Activated CD4-positive, alpha-beta T cell treated with anti-CD3 and anti-CD28 coated beads, Interleukin-2, Interleukin-4, amounts not matched to agents 100 ng/mL and 50 ng/mL, durations not matched to agents 16 hours and 8 hours (primary cell): ENCODE measurements around the gene SCAMP1.
"Not testable (repeated sequence)": the region's sequence is repeated elsewhere in the genome, so short reads cannot be mapped to it uniquely, and the experiment has no call there.

Source experiments
- DNase-seq: peaks from one replicate; pipeline ENCODE4 v3.0.0-alpha.2; 2020; ENCODE audit warnings: low spot score

The SCAMP1 gene

DNA sequence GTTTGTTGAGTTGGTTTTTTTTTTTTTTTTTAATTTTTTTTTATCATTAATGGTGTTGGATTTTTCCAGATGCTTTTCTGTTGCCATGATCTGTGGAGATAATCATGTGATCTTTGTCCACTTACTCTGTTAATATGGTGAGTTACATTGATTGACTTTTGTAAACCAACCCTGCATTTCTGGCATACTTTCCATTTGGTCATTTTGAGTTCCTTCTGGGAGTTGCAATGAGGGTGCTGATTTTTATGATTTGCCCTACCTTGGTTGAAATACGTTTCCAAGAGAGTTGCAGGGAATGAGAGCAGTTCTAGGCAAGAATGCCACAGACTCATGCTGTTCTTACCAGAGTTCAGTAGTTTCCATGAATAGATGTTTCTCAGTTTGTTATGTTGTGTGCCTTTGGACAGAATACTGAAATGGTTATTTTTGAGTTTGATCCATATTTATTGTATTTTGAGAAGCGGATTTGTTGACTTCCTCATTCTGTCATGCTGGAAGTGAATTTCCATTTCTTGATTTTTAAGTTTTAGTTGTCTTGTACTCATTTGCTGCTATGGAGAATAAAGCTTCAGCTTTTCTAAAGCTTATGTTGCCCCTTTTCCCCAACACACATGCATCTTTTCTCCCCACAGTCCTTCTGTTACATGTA, 69.0 kb downstream of the SCAMP1 start:
- no peak for DNase-seq

DNA sequence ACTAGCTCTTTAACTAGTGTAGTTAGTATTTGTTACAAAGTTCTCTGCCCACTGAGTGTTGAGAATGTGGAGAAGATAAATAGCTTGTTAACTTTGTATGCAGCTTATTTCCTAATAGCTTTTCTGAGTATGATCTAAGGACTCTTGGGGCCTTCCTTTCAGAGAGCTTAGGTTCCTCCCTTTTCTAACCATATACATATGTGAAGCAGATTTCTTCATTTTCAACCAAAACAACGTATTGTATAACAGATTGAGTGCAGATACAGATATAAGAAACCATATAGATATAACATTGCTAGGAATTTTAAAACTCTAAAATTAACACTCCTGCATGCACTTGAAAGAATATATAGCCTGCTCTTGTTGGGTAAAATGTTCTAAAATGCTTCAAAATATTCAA, 70.4 kb downstream of the SCAMP1 start:
- no peak for DNase-seq

DNA sequence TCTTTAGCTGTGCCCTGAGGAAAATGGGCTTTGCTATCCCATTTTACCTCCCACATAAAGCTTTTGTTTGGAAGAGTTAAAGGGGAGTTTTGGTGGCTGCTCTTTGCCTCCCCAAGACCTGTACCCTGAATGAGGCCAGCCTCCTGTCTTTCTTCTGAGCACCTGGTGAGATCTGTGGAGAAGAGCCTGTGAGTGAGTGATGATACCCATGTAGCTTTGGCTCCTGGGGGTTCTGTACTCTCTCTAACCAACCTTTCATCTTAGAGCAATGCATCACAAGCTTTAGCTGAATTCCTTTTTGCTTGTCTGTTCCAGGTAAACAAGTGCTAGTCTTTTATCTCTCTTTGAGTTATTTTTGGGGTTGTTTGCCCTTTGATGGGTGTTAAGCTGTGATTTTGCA, 73.6 kb downstream of the SCAMP1 start:
- DNase-seq, result no peak

DNA sequence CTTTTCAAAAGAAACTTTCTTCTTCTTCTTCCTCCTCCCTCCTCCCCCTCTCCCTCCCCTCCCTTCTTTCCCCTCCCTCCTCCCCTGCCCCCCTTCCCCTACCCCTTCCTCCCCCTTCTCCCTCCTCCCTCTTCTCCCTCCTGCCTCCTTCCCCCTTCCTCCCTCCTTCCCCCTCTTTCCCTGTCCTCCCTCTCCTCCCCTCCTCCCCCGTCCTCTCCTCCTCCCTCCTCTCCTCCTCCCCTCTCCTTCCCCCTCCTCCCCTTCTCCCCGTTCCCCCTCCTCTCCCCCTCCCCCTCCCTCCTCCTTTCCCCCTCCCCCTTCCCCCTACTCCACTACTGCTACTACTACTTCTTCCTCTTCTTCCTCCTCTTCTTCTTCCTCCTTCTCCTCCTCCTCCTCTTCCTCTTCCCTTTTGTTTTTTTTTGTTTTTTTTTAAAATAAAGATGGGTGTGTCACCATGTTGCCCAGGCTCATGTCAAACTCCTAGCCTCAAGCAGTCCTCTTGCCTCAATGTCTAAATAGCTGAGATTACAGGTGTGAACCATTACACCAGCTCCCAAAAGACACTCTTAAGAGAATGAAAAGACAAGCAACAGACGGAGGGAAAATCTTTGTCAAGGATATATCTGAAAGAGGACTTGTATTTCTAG, 87.5 kb downstream of the SCAMP1 start:
- DNase-seq, result no peak

DNA sequence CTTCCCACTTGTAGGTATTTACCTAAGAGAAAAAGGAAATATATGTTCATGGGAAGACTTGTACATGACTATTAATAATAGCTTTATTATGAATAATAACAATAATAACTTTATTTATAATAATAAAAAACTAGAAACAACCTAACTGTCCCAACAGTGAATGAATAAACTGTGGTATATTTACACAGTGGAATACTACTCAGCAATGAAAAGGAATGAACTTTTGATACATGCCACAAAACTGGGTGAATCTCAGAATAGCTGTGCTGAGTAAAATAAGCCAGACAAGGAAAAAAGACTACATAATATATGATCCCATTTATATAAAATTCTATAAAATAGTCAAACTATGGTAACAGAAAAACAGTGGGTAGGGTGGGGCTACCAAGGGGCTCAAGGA, 88.7 kb downstream of the SCAMP1 start:
- no peak for DNase-seq

DNA sequence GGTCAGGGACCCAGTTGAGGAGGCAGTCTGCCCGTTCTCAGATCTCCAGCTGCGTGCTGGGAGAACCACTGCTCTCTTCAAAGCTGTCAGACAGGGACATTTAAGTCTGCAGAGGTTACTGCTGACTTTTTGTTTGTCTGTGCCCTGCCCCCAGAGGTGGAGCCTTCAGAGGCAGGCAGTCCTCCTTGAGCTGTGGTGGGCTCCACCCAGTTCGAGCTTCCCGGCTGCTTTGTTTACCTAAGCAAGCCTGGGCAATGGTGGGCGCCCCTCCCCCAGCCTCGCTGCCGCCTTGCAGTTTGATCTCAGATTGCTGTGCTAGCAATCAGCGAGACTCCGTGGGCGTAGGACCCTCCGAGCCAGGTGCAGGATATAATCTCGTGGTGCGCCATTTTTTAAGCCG, 97.1 kb downstream of the SCAMP1 start:
- DNase-seq, result not testable (repeated sequence)

DNA sequence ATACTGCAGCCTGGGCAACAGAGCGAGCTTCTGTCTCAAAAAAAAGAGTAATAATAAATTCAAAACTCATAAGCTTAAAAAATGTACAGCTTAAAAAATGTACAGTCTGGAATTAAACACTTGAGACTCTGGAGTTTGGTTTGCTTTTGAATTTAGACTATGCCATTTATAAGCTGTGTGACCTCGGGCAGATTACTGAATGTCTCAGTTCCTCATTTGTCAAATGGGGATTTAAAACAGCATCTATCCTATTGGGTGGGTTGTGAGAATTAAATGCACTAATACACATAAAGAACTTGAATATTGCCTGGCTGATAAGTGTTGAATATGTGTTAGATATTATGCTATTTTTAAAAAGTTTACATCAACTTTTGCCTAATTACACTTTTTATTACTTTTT, 98.4 kb downstream of the SCAMP1 start:
- no peak for DNase-seq

DNA sequence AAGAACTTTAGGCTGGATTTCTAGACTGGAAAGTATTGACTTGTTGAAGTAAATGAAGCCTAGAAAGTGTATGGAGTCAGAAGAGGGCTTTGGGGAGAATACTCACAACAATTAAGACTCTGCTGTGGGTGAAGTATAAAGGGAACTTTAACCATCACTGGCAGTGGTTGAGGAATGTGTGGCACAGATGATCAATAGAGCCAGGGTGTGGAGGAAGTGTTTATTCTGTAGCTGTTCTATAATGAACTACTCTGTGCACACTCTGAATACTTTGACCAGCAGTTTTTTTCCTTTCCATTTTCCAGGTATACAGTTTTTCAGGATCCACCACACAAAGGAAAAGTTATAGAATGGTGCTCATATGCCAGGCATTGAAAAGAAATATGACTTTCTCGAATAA, 106.7 kb downstream of the SCAMP1 start:
- no peak for DNase-seq

DNA sequence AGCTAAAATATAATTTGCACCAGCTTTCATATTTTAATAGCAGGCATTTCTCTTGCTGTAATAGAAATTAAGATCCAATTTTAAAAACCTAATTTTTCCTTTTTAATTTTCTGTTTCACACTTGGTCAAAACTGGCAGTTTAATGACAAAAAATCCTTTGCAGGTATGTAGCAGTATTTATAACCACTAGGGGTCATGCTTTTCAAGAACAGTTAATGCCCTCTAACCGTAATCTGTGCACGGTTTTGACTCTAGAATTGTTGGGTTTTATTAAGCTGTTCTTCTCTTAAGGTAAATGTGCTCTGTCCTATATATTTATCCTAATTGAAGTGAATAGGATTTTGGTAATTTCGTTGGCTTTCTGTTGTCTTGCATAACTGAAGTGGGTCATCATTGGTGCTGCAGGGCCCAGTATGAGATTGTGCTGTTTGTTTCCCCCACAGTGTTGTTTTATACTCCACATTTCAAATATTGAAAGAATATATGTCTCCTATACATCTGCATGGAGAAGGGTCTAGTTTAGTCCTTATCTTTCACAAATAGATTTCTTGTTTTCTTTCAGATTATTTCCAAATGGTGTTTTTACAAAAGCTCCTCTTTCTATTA, 107.4 kb downstream of the SCAMP1 start:
- DNase-seq, result peak; percentile 32

DNA sequence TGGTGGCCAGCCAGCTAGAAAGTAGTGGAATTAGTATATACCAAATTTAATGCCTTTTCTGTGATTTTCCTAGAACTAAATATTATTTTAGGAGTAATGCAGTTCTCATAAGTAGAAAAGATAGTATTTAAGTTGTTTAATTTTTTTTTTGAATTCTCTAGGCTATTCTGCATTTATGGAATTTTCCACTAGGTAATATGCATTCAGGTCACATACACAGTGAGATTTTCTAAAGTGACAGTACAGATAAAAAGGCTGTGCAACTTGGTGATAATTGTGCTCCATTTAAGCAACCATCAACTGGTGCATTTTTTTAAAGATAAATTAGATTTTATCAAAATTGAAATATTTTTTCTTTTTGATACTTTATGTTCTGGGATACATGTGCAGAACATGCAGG, 111.5 kb downstream of the SCAMP1 start:
- no peak for DNase-seq

DNA sequence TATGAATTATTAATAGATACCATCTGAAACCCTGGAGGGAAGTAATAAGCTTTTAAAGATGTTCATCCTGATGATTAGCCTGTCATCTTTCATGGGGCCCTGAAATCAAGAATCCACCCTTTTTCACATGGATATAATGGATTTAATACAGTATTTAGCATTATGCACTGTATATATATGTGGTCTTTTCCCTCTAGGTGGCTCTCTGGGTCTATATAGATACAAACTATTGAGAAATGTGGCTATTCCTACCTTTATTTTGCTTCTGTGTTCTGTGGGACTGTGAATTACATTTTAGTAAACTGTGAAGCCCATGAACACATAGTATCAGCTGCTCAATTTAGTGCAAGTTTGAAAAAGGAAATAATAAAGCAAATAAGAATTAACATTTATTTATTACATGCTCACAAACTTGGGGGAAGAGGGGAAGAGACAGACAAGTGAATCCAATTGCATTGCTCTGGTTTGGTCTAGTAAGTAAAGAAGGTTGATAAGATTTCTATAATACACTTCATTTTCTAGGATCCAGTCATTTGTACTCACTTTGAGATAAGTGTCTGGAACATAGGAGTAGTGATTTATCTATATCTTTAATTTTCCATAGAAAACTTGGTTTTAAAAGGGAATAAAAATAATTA, 112.2 kb downstream of the SCAMP1 start:
- no peak for DNase-seq

DNA sequence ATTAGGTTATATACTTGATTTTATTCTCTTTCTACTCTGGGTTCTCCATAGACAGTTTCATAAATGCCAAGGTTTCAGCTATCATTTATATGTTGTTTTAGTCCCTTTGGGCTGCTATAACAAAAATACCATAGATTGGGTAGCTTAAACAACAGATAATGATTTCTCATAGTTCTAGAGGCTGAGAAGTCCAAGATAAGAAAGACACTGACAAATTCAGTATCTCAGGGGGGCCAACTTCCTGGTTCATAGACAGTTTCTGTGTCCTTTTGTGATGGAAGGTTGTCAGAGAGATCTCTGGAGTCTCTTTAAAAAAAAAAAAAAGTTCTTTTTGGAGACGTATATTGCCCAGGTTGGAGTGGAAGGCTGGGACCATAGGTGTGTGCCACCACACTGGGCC, 113.3 kb downstream of the SCAMP1 start:
- DNase-seq, result no peak

DNA sequence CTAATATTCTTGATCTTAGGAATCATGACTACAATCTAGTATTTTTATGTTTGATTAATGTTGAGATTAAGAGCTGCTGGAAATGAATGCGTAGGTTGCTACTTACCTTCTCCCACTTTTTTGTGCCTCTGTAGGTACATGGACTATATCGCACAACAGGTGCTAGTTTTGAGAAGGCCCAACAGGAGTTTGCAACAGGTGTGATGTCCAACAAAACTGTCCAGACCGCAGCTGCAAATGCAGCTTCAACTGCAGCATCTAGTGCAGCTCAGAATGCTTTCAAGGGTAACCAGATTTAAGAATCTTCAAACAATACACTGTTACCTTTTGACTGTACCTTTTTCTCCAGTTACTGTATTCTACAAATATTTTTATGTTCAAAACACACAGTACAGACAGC, 115.0 kb downstream of the SCAMP1 start:
- no peak for DNase-seq

DNA sequence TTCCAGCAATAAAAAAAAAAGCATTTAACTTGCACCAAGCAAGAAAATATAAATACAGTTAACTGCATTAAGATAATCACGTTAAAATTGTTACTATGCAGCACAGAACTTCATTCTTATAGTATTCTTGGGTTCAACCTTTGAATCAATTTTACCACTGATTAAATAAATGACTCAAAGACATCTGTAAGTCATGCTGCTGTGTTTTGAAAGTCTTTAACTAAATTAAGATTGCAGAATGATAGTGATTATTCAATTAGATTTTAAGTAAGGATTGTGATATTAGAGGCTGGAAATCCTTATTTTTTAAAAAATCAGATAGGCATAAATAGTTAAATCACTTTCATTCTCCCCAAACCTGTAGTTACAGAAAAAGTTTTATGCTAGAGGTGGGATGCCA, 116.4 kb downstream of the SCAMP1 start:
- no peak for DNase-seq

DNA sequence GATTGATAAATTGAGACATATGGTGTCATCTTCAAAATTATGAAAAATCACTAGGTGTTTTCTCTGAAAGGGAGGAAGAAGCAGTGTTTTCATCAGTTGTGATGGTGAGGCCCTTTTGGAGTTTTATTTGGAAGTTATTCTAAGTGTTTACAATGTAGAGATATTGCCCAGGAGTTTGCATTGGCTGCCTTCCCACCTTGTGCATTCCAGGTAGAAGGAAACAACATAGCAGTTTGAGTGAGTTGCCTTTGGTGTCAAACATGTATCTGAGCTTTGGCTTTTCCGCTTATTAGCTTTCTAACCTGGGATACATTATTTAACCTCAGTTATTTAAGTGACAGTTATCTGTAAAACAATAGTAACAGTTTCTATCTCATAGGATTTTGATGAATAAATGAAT, 122.5 kb downstream of the SCAMP1 start:
- no peak for DNase-seq

DNA sequence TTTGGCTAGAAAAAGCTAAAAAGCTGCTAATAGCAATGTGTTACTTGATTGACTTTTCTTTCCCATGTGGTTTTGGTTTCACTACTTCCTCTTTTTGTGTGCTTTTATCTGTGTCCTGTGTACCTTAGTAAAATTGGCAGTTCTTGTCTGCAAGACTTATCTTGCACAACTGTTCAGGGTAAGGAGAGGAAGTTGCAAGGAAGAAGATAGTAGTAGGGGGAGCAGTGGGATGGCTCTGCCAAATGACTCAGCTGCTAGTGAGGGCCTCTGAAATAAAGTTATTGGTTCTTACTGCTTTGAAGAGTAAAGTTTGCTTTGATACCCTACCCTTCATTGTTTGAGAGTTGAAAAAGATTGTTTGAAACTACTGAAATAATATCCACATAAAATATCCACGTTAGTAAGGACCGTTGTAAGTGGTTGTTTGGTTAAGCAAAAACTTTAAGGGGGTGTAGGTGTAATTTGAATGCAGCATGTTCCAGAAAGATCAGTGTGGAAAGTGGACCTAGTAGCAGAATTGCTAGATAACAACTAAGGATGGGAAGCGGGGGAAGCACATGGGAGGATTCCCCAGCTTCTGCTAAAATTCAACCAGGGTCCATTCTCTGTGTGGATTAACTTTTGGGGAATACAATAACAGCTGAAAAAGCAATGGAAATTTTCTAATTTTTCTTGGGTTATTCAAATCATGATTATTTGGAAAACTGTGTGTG, 123.5 kb downstream of the SCAMP1 start:
- DNase-seq, result peak; percentile 4

DNA sequence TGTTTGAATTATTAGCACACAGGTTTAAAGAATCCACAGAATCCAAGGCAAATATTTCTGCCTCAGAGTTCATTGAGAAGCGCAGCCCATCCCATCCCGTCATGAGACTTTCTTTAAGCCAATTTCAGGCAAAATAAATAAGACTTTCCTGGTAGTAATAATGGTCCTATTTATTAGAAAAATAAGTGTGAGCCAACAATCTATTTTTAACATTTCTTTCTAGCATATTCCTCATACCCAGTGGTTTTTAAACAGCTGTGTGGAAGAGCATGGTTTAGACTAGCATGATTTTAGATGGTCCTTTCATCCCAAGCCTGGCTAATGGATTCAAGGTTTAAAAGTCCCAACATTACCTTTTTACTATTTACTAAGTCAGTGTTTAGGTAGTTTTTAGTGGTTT, 125.8 kb downstream of the SCAMP1 start:
- DNase-seq, result no peak

DNA sequence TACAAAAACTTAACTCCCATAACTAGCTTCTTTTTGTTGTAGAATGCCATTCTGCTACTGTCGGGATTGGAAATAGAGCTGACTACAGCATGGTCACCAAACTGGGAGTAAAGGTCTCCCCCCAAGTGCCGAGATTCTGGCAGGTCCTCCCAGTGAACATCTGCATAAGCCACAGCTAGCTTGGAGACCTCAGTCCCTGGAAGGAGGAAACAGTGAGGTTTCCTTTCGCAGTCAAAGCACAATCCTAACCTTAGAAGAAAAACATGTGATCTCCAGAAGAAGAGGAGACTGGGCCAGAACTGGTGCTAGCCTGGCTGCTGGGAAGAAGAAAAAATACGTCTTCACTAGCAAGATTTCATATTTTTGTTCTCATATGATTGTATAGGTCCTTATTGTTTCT, 127.4 kb downstream of the SCAMP1 start:
- DNase-seq, result no peak

DNA sequence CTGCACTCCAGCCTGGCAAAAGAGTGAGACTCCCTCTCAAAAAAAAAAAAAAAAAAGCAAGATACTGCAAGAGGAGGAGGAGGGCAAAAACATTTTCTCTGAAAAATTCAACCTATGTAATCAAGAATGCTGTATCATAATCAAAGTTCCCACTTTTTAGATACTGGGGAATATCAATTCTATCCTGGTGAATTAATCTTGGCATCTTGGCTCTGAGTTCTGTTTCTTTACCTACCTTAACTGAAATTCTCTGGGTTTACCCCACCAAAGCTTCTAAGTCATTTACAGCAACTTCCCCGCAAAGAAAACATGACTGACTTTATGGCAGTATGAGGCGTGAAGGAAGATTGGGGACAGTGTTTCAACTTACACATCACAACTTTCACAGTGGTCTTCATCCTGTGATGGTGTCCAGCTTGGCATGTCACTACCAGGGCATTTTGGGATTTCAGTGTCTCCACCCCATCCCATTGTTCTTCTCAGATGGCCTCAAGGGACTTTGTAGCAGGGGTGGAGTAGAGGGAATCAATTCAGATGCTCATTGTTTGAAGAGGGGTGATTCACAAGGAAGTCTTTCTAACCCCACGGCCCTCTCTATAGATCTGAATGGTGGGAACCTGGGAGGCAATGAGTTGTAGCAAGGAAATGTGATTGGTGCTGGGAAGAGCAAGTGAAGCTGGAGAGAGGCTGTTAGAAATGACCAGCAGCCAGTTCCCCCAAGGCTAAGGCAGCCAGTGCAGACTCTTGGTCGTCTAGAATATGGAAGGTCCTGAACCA, 130.5 kb downstream of the SCAMP1 start:
- DNase-seq, result no peak

DNA sequence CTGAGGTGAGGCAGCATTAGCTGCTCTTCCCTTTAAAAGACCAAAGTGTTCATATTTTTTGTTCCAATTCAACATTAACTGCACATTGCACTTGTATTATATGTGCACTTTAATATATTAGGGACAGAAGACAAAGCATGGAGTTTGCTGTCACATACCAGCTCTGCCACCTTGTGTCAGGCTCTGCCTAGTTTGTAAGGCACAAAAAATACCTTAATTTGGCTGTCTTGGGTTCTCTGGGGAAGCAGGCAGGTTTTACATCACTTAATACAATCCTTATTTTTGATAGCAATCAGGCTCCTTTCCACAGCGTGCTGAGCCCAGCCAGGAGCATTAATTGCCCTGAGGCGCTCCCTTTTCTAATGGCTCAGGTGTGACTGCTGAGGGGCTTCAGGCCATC, 131.8 kb downstream of the SCAMP1 start:
- DNase-seq, result no peak

DNA sequence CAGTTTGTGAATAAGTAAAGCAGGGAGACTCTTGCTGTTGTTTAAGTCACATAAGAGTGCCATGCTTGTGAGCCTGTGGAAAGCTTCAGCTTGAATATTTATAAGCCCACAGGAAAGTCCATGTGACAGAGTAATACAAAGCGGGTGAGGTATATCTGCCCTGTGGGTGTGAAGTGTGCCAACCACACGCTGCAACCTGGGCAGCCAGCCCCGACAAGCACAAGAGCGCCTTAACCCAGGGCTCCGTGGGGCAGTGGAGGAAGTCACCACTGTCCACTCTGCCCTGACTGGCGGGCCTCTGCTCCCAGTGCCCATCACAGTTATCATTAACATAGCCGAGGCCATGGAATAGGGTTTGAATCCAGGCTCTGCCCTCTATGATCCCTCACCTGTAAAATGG, 132.2 kb downstream of the SCAMP1 start:
- no peak for DNase-seq

DNA sequence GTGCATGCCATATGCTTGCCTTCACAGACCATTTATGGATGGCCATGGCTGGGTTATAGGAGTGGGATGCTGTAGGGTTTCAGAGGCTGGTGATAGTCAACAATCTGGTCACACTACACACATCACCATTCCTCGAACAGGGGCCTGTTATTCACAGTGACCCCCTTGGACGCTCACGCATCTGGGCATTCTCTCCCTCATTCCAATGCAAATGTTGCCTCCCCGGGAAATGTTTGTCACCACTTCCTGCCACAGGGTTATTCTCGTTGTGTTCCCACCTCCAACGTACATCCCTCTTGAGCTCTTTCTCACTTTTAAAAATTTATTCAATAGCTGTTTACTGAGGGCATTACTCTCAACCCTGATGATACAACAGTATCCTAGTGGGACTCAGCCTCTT, 135.4 kb downstream of the SCAMP1 start:
- no peak for DNase-seq
